GM12878 (cell line): ENCODE data around the gene LANCL3. TPM values are rescaled to one million over a fixed set of nuclear protein-coding genes. Genes with fewer than 3 reads are reported as not detected.

Source experiments
- ATAC-seq: fragments of 200-7000 bp; cut with Tn5 transposase; 3 replicates; pipeline ENCODE4 v1.9.1; 2020; ENCODE audit warnings: mild to moderate bottlenecking, moderate library complexity
- BruUV-seq: library from RNA; stranded (reverse); fragments of 400-500 nt; replicated peaks from 2 replicates; lab custom pipeline; 2021; lab: Mats Ljungman, UMichigan
- CTCF ChIA-PET: fragments of 300-600 bp; sonication (Branson Sonifier 250); formaldehyde crosslinking; extraction: SDS; loops from one replicate; lab custom pipeline; 2021; ENCODE audit warnings: inconsistent platforms; lab: Yijun Ruan, JAX
- POLR2A ChIA-PET: fragments of 350-600 bp; formaldehyde crosslinking; extraction: SDS; loops from one replicate; lab custom pipeline; 2021; ENCODE audit warnings: inconsistent platforms; lab: Charles Lee
- RAD21 ChIA-PET: fragments of 300-600 bp; sonication (Branson Sonifier 250); formaldehyde crosslinking; loops from one replicate; lab custom pipeline; 2023; ENCODE audit warnings: antibody characterized with exemption; ENCODE audit not compliant: unreplicated experiment; lab: Charles Lee
- SMC1A ChIA-PET: fragments of 300-600 bp; sonication (Branson Sonifier 250); formaldehyde crosslinking; loops from one replicate; lab custom pipeline; 2023; ENCODE audit not compliant: unreplicated experiment, uncharacterized antibody; lab: Charles Lee
- DNase-seq: peaks from one replicate; pipeline ENCODE4 v3.0.0-alpha.2; 2011; ENCODE audit warnings: low read depth, low spot score
- FAIRE-seq: peaks from 3 replicates; lab custom pipeline; 2011; peaks lifted over from hg19 to GRCh38; lab: Jason Lieb, UNC
- H2AFZ ChIP-seq: 2 replicates; pipeline ENCODE4 v1.6.0; 2011; ENCODE audit warnings: low read depth, low read length, control low read depth; ENCODE audit not compliant: control insufficient read depth
- H3K27ac ChIP-seq: 2 replicates; pipeline ENCODE4 v1.5.1; 2011; ENCODE audit warnings: control low read depth; ENCODE audit not compliant: control insufficient read depth, insufficient read depth
- H3K27me3 ChIP-seq, 2 experiments: replicated peaks in 1 of 2; 2 replicates each; pipeline versions ENCODE4 v1.6.0 to v1.6.1; 2011; ENCODE audit warnings: low read length in 1 of 2; ENCODE audit not compliant: control insufficient read depth in 2 of 2, insufficient read depth in 2 of 2
- H3K36me3 ChIP-seq, 2 experiments: 2 replicates each; pipeline ENCODE4 v1.5.1; 2011; ENCODE audit warnings: low read length in 1 of 2; ENCODE audit not compliant: control insufficient read depth in 2 of 2, insufficient read depth in 2 of 2
- H3K4me1 ChIP-seq: 2 replicates; pipeline ENCODE4 v1.6.1; 2011; ENCODE audit warnings: mild to moderate bottlenecking, low read length, moderate library complexity, mixed read lengths; ENCODE audit not compliant: control insufficient read depth, insufficient read depth
- H3K4me2 ChIP-seq: 2 replicates; pipeline ENCODE4 v1.6.0; 2011; ENCODE audit warnings: control low read depth; ENCODE audit not compliant: control insufficient read depth, insufficient read depth
- H3K4me3 ChIP-seq: fragments of 200-600 bp; sonication (generic); 2 replicates; pipeline ENCODE4 v1.5.1; 2016
- H3K79me2 ChIP-seq: 2 replicates; pipeline ENCODE4 v1.6.0; 2011; ENCODE audit warnings: low read length; ENCODE audit not compliant: control insufficient read depth, insufficient read depth
- H3K9ac ChIP-seq: 2 replicates; pipeline ENCODE4 v1.8.0; 2011; ENCODE audit warnings: low read length, control low read depth, mixed read lengths; ENCODE audit not compliant: control insufficient read depth, insufficient read depth
- H3K9me3 ChIP-seq: replicated peaks from 3 replicates; pipeline ENCODE4 v1.5.1; 2011; ENCODE audit warnings: mild to moderate bottlenecking, low read length; ENCODE audit not compliant: control insufficient read depth, insufficient read depth
- H4K20me1 ChIP-seq: 2 replicates; pipeline ENCODE4 v1.6.0; 2011; ENCODE audit not compliant: control insufficient read depth, insufficient read depth
- BRCA1 ChIP-seq: IDR thresholded peaks from 2 replicates; pipeline ENCODE4 v1.6.1; 2011; ENCODE audit warnings: low read depth, low read length, improper control_type of control experiment
- ETV6 ChIP-seq, 2 experiments: fragments of 450-650 bp in 1 of 2; IDR thresholded peaks in 1 of 2; conservative IDR thresholded peaks in 1 of 2; 2 replicates each; pipeline ENCODE4 v1.6.1; 2014; ENCODE audit warnings: antibody characterized with exemption in 1 of 2, borderline replicate concordance in 1 of 2, low read depth in 1 of 2, mild to moderate bottlenecking in 1 of 2, moderate library complexity in 1 of 2
- NR2C1 ChIP-seq: fragments of 450-650 bp; IDR thresholded peaks from 2 replicates; pipeline ENCODE4 v1.6.1; 2017; ENCODE audit warnings: antibody characterized with exemption, mild to moderate bottlenecking, moderate library complexity
- NRF1 ChIP-seq: conservative IDR thresholded peaks from 2 replicates; pipeline ENCODE4 v1.6.1; 2011; ENCODE audit warnings: mild to moderate bottlenecking, low read depth, low read length, improper control_type of control experiment
- POU2F2 ChIP-seq: IDR thresholded peaks from 3 replicates; pipeline ENCODE4 v1.6.1; 2011; ENCODE audit warnings: low read depth, mild to moderate bottlenecking, low read length, borderline replicate concordance
- RELB ChIP-seq: fragments of 450-650 bp; IDR thresholded peaks from 2 replicates; pipeline ENCODE4 v1.6.1; 2017; ENCODE audit warnings: low read depth, mild to moderate bottlenecking, moderate library complexity
- SIX5 ChIP-seq: IDR thresholded peaks from 2 replicates; pipeline ENCODE4 v1.6.1; 2011; ENCODE audit warnings: mild to moderate bottlenecking, low read depth, low read length, moderate library complexity; ENCODE audit not compliant: severe bottlenecking
- SMC3 ChIP-seq: IDR thresholded peaks from 2 replicates; pipeline ENCODE4 v1.6.1; 2011; ENCODE audit warnings: low read length, improper control_type of control experiment, borderline replicate concordance
- TBL1XR1 ChIP-seq: IDR thresholded peaks from 2 replicates; pipeline ENCODE4 v1.6.1; 2012; ENCODE audit warnings: low read depth, low read length, improper control_type of control experiment
- TCF7 ChIP-seq: IDR thresholded peaks from 2 replicates; pipeline ENCODE4 v1.6.1; 2014; ENCODE audit warnings: antibody characterized with exemption, borderline replicate concordance
- ZBED1 ChIP-seq: IDR thresholded peaks from 2 replicates; pipeline ENCODE4 v1.6.1; 2016; ENCODE audit warnings: borderline replicate concordance
- WGBS: methylation state at CpG from one replicate; pipeline ENCODE4 v1.1.6; 2016; ENCODE audit warnings: low lambda C conversion rate; ENCODE audit not compliant: insufficient replicate concordance, insufficient coverage; ENCODE audit errors: missing lambda C conversion rate; 5-methylcytosine and 5-hydroxymethylcytosine counted together
- in situ Hi-C: fragments of 300-500 bp; cut with MboI; formaldehyde crosslinking; loops from 9 replicates; pipeline ENCODE4 v1.14.3; 2018; ENCODE audit warnings: mixed read lengths
- intact Hi-C: fragments of 100-400 bp; cut with micrococcal nuclease; formaldehyde crosslinking; loops from one replicate; pipeline ENCODE4 v1.14.2; 2022; ENCODE audit not compliant: unreplicated experiment
- polyA plus RNA-seq, 11 experiments: library from polyadenylated mRNA; depleted of rRNA in 4 of 11; unstranded in 6 of 11; stranded (reverse) in 5 of 11; fragments of >200 nt; fragmentation: Nextera tagmentation in 4 of 11; fragmentation: Illumina TruSeq in 1 of 11; extraction: Ambion mirVana in 4 of 11; extraction: Trizol in 1 of 11; gene quantifications; 1 replicate in 1 of 11; 2 replicates in 10 of 11; pipeline versions ENCODE4 v1.2.1 to v1.2.3, GENCODE V29; 2011 to 2016; ENCODE audit warnings: inconsistent platforms in 2 of 11, missing spikeins in 2 of 11, low read depth in 1 of 11
- total RNA-seq, 4 experiments: library from RNA; depleted of rRNA in 3 of 4; stranded (reverse); fragments of >200 nt in 3 of 4; fragmentation: Illumina TruSeq in 1 of 4; extraction: Trizol in 1 of 4; gene quantifications; 2 replicates each; pipeline versions ENCODE4 v1.2.1 to v1.2.3, GENCODE V29; 2013 to 2021
- TF ChIP-seq, protein P1 (sequence below): fragments of 450-650 bp; formaldehyde crosslinking; IDR thresholded peaks from 2 replicates; pipeline ENCODE4 v1.4.0; 2020; ENCODE audit warnings: mild to moderate bottlenecking, moderate library complexity

LANCL3 gene
- total and polyA plus RNA-seq, 10 of the 15 experiments (the other 5 are each of a cell fraction or from before 2014, with no cell fraction given), result not detected

GRCh38 chrX:37651921-37652452, 80.5 kb downstream of the LANCL3 start:
- Histone ChIP-seq H3K79me2 (no peaks in the 10 kb centered on the region), H2AFZ (no peak overlapping the region), H3K9me3 (no peaks in the 10 kb centered on the region), H3K36me3 (no peaks in the 10 kb centered on the region), H3K4me2 (no peak overlapping the region), H3K4me3 (no peak overlapping the region), H3K4me1 (no peaks in the 10 kb centered on the region), H3K9ac (no peak overlapping the region), H3K27me3 (no peaks in the 10 kb centered on the region), H3K27ac (no peak overlapping the region), H4K20me1 (no peaks in the 10 kb centered on the region)
- ATAC-seq, result no peak
- RAD21 ChIA-PET, result no interaction called here
- SMC1A ChIA-PET, result no interaction called here
- in situ Hi-C loops, result no loop called here
- DNase-seq, result no peak
- WGBS, result 13% methylated on average over 1 of the region's 1 CpG
- intact Hi-C loops, result no loop called here
- BruUV-seq, result no TSS peak
- FAIRE-seq, result no peak
- CTCF ChIA-PET, result no interaction called here
- POLR2A ChIA-PET, result no interaction called here
- TF ChIP-seq TBL1XR1, result no peak
- no peak for TF ChIP-seq SIX5

GRCh38 chrX:37652589-37653231, 81.2 kb downstream of the LANCL3 start:
- no peak overlapping the region for H2AFZ ChIP-seq
- ATAC-seq (no peak), FAIRE-seq (no peak), DNase-seq (no peak)
- no peaks in the 10 kb centered on the region for H3K36me3 ChIP-seq
- 66% methylated on average over 8 of the region's 8 CpGs for WGBS
- no peaks in the 10 kb centered on the region for H3K9me3 ChIP-seq
- H3K79me2 ChIP-seq, result no peaks in the 10 kb centered on the region
- H3K4me3 ChIP-seq, result no peak overlapping the region
- no peaks in the 10 kb centered on the region for H4K20me1 ChIP-seq
- no peaks in the 10 kb centered on the region for H3K4me1 ChIP-seq
- no peak overlapping the region for H3K27ac ChIP-seq
- CTCF ChIA-PET, result no interaction called here
- POLR2A ChIA-PET, result no interaction called here
- H3K9ac ChIP-seq, result no peak overlapping the region
- SMC1A ChIA-PET, result no interaction called here
- intact Hi-C loops, result no loop called here
- in situ Hi-C loops, result no loop called here
- H3K27me3 ChIP-seq, result no peaks in the 10 kb centered on the region; a peak in 1 of 4 replicates
- no TSS peak for BruUV-seq
- RAD21 ChIA-PET, result no interaction called here
- H3K4me2 ChIP-seq, result no peak overlapping the region
- TF ChIP-seq SMC3, result no peak
- TF ChIP-seq ETV6 (conservative IDR thresholded peaks at IDR 0.05 in 1 of 2, IDR thresholded peaks at IDR 0.05 in 1 of 2; ENCODE audit: borderline replicate concordance in 1 of 2, low read depth in 1 of 2), result no peak
- no peak for TF ChIP-seq TCF7
- TF ChIP-seq NR2C1, result no peak
- TF ChIP-seq, protein P1, sequence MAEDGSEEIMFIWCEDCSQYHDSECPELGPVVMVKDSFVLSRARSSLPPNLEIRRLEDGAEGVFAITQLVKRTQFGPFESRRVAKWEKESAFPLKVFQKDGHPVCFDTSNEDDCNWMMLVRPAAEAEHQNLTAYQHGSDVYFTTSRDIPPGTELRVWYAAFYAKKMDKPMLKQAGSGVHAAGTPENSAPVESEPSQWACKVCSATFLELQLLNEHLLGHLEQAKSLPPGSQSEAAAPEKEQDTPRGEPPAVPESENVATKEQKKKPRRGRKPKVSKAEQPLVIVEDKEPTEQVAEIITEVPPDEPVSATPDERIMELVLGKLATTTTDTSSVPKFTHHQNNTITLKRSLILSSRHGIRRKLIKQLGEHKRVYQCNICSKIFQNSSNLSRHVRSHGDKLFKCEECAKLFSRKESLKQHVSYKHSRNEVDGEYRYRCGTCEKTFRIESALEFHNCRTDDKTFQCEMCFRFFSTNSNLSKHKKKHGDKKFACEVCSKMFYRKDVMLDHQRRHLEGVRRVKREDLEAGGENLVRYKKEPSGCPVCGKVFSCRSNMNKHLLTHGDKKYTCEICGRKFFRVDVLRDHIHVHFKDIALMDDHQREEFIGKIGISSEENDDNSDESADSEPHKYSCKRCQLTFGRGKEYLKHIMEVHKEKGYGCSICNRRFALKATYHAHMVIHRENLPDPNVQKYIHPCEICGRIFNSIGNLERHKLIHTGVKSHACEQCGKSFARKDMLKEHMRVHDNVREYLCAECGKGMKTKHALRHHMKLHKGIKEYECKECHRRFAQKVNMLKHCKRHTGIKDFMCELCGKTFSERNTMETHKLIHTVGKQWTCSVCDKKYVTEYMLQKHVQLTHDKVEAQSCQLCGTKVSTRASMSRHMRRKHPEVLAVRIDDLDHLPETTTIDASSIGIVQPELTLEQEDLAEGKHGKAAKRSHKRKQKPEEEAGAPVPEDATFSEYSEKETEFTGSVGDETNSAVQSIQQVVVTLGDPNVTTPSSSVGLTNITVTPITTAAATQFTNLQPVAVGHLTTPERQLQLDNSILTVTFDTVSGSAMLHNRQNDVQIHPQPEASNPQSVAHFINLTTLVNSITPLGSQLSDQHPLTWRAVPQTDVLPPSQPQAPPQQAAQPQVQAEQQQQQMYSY (CRISPR knock-in tag), result no peak
- TF ChIP-seq RELB, result no peak
- no peak for TF ChIP-seq BRCA1
- no peak for TF ChIP-seq POU2F2
- TF ChIP-seq NRF1, result no peak
- no peak for TF ChIP-seq ZBED1
